Stimulated activated CD4-positive, alpha-beta T cell treated with anti-CD3 and anti-CD28 coated beads, TNF-alpha, amount 100 ng/mL, for 24 hours (primary cell): Measurements from ENCODE around the gene PDE4D.
A peak's percentile ranks its signal among the peaks of the same experiment; 100 is the strongest.
"Not testable (repeated sequence)": the region's sequence is repeated elsewhere in the genome, so short reads cannot be mapped to it uniquely, and the experiment has no call there.

ENCODE experiments used
- DNase-seq, 3 experiments: peaks; one replicate each; pipeline ENCODE4 v3.0.0-alpha.2; 2020; ENCODE audit warnings: low read depth in 3 of 3

Gene PDE4D

GRCh38 chr5:59768152-59769040, 125.1 kb downstream of the PDE4D start:
- peak in 1 of 3 experiments; percentile 18 for DNase-seq

GRCh38 chr5:59767681-59768151, 125.8 kb downstream of the PDE4D start:
- DNase-seq = no peak

GRCh38 chr5:59767211-59767605, 126.3 kb downstream of the PDE4D start:
- no peak for DNase-seq

- DNase-seq = no peak
Observed at GRCh38 chr5:59766427-59767210, 126.9 kb downstream of the PDE4D start.

GRCh38 chr5:59765446-59765845, 128.1 kb downstream of the PDE4D start:
- DNase-seq = no peak

- no peak for DNase-seq
Observed at GRCh38 chr5:59764361-59764760, 129.2 kb downstream of the PDE4D start.

DNA sequence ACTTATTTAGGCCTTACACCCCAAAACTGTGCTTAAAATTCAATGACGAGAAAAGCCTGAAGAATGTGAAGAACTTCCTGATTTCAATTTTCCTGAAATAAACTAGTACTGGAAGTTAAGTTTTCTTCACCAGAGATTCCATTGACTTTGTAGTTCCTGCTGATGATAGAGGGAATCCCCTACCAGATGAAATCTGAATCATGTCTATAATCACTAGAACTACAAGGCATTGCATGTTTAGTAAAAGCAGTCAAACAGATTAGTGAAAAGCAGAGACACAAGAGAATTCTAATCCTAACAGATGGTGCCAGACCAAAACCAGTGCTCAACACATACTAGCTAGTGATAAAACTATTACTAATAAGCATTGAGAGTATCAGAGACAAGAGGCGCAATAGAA, 130.0 kb downstream of the PDE4D start:
- no peak for DNase-seq

DNA sequence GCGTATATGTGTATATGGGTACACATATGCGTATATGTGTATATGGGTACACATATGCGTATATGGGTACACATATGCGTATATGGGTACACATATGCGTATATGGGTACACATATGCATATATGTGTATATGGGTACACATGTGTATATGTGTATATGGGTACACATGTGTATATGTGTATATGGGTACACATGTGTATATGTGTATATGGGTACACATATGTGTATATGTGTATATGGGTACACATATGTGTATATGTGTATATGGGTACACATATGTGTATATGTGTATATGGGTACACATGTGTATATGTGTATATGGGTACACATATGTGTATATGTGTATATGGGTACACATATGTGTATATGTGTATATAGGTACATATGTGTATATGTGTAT, 131.3 kb downstream of the PDE4D start:
- DNase-seq = not testable (repeated sequence)

DNA sequence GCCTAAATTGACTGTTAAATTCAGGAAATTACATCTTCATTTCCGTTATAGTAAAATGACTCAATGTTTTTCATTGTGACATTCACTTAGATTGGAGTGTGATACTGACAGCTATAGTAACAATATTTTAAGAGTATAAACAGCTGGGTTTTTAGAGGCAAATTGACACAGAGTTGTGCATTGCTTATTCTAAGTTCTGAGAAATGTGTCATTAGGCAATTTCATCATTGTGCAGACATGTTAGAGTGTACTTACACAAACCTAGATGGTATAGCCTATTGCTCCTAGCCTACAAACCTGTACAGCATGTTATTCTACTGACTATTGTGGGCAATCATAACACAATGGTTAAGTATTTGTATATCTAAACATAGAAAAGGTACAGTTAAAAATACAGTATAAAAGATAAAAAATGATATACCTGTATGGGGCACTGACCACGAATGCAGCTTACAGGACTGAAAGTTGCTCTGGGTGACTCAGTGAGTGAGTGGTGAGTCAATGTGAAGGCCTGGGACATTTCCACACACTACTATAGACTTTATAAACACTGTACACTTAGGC, 132.7 kb downstream of the PDE4D start:
- no peak for DNase-seq

- DNase-seq = no peak
Observed at GRCh38 chr5:59759600-59760351, 133.8 kb downstream of the PDE4D start.

DNA sequence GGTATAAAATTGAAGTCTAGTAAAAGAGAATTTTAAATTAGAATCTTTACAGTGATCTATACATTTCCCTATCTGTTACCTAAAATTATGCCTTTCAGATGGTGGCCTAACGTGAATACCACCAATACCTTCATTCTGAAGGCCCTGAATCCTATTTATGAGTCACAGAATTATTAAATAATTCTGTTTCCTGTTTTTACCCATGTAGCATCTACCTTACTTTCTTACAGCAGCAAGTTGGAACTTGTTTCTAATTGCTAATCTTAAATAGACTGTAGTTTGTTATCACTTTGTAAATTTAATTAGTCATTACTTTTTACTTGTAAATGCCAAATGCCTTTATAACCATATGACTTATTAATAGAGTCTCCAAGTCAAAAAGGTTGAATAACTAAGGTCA, 135.0 kb downstream of the PDE4D start:
- no peak for DNase-seq

DNA sequence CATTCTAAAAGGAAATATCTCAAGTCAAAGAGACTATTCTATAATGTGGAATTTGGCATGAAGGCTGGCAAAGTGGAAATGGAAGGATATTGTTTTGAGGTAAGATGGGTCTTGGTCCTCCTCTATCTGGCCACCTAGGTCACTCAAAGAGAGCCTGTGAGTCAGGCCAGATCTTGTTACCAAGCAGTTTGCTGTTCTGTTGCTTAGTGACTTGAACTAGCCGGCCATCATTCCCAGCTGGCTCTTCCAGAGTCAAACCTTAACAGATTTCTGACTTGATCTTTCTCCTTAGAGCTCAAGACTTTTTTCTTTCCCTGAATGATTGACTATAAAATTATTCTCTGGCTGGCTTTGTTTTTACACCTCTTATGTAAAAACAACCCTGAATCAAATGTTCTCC, 136.1 kb downstream of the PDE4D start:
- DNase-seq = no peak

GRCh38 chr5:59756373-59757035, 137.0 kb downstream of the PDE4D start:
- DNase-seq = no peak

GRCh38 chr5:59755476-59755875, 138.1 kb downstream of the PDE4D start:
- DNase-seq = no peak

GRCh38 chr5:59753599-59753998, 139.9 kb downstream of the PDE4D start:
- no peak for DNase-seq

GRCh38 chr5:59749782-59750520, 143.6 kb downstream of the PDE4D start:
- no peak for DNase-seq

DNA sequence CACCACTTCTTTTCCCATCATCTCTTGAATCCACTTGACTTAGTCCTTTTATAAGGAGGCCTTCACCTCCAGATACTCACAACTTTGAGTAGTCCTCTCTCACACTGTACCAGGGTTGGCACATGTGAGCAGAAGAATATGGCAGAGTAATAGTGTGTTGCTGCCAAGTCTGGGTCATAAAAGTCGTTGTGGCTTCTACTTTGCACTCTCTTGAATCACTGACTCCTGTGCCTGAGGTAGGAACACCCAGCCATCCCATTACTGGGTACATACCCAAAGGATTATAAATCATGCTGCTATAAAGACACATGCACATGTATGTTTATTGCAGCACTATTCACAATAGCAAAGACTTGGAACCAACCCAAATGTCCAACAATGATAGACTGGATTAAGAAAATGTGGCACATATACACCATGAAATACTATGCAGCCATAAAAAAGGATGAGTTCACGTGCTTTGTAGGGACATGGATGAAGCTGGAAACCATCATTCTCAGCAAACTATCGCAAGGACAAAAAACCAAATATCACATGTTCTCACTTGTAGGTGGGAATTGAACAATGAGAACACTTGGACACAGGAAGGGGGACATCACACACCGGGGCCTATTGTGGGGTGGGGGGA, 145.4 kb downstream of the PDE4D start:
- not testable (repeated sequence) for DNase-seq

DNA sequence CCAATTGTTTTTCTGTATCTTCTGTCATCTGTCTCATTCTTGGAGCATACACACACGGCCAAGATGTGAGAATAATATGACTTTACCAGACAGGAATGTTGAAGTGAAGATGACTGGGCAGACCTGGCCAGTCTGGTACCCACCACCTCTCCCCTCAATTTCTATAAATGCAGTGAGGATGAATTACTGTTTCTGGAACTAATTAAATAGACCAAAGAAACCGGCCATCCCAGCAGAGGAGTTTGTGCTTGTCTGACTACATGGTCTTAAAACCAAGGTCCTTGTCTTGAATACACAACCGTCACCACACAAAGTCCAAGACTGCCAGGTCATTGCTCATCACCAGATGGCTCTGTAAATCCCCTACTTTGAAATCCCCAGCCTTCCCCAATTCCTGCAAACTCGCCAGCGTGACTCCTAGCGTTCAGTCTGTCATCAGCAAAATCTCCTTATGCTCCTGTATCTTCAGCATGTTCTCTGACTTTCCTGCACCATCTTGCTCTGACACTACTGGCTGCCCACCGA, 147.2 kb downstream of the PDE4D start:
- no peak for DNase-seq

GRCh38 chr5:59745415-59745863, 148.1 kb downstream of the PDE4D start:
- DNase-seq = no peak
